Hepatocyte (in vitro differentiated cells): ENCODE results near the gene ASTN2. TPM values are rescaled to one million over a fixed set of nuclear protein-coding genes. Genes with fewer than 3 reads are reported as not detected.

ENCODE experiments used
- DNase-seq: peaks from one replicate; pipeline ENCODE4 v3.0.0-alpha.2; 2016; ENCODE audit warnings: low spot score
- H2AFZ ChIP-seq: fragments of 200-600 bp; sonication (generic); 2 replicates; pipeline ENCODE4 v1.6.0; 2016; ENCODE audit warnings: antibody characterized with exemption, mild to moderate bottlenecking
- H3K27ac ChIP-seq: fragments of 200-600 bp; sonication (generic); 2 replicates; pipeline ENCODE4 v1.5.1; 2016; ENCODE audit warnings: mild to moderate bottlenecking
- H3K27me3 ChIP-seq: fragments of 200-600 bp; sonication (generic); 2 replicates; pipeline ENCODE4 v1.6.1; 2016
- H3K36me3 ChIP-seq: fragments of 200-600 bp; sonication (generic); replicated peaks from 2 replicates; pipeline ENCODE4 v1.5.1; 2016; ENCODE audit warnings: low read depth; ENCODE audit not compliant: insufficient read depth
- H3K4me1 ChIP-seq: fragments of 200-600 bp; sonication (generic); 2 replicates; pipeline ENCODE4 v1.5.1; 2016; ENCODE audit warnings: mild to moderate bottlenecking, moderate library complexity; ENCODE audit not compliant: insufficient read depth
- H3K4me2 ChIP-seq: fragments of 200-600 bp; sonication (generic); 2 replicates; pipeline ENCODE4 v1.6.0; 2016
- H3K4me3 ChIP-seq: fragments of 200-600 bp; sonication (generic); 2 replicates; pipeline ENCODE4 v1.5.1; 2016; ENCODE audit warnings: mild to moderate bottlenecking
- H3K79me2 ChIP-seq: fragments of 200-600 bp; sonication (generic); 2 replicates; pipeline ENCODE4 v1.6.0; 2017; ENCODE audit warnings: mild to moderate bottlenecking
- H3K9me2 ChIP-seq: fragments of 200-600 bp; sonication (generic); replicated peaks from 2 replicates; pipeline ENCODE4 v1.6.0; 2017; ENCODE audit warnings: mild to moderate bottlenecking; ENCODE audit not compliant: insufficient read depth
- H3K9me3 ChIP-seq: fragments of 200-600 bp; sonication (generic); 2 replicates; pipeline ENCODE4 v1.5.1; 2016; ENCODE audit warnings: low read depth, mild to moderate bottlenecking
- H4K20me1 ChIP-seq: fragments of 200-600 bp; sonication (generic); 2 replicates; pipeline ENCODE4 v1.6.0; 2016; ENCODE audit warnings: mild to moderate bottlenecking; ENCODE audit not compliant: insufficient read depth, poor library complexity, severe bottlenecking
- EZH2 ChIP-seq: fragments of 200-600 bp; sonication (generic); IDR thresholded peaks from 2 replicates; pipeline ENCODE4 v1.6.1; 2016; ENCODE audit warnings: antibody characterized with exemption, mild to moderate bottlenecking, borderline replicate concordance
- EZH2phosphoT487 ChIP-seq: fragments of 200-600 bp; sonication (generic); IDR thresholded peaks from one replicate; pipeline ENCODE4 v1.6.1; 2018; ENCODE audit warnings: antibody characterized with exemption, mild to moderate bottlenecking, low read depth, moderate library complexity; ENCODE audit not compliant: unreplicated experiment, severe bottlenecking
- WGBS: methylation state at CpG from one replicate; pipeline ENCODE4 v1.1.6; 2016; ENCODE audit warnings: low lambda C conversion rate; ENCODE audit errors: missing lambda C conversion rate; 5-methylcytosine and 5-hydroxymethylcytosine counted together
- polyA plus RNA-seq: library from polyadenylated mRNA; unstranded; fragments of >200 nt; fragmentation: Nextera tagmentation; extraction: Ambion mirVana; gene quantifications from 2 replicates; pipeline ENCODE4 v1.2.1, GENCODE V29; 2016
- total RNA-seq: library from RNA; depleted of rRNA; stranded (reverse); fragments of >200 nt; gene quantifications from 2 replicates; pipeline ENCODE4 v1.2.3, GENCODE V29; 2014
- TF ChIP-seq, protein P1 (sequence below): fragments of 200-600 bp; sonication (generic); IDR thresholded peaks from 2 replicates; pipeline ENCODE4 v1.5.1; 2016; ENCODE audit warnings: antibody characterized with exemption, mild to moderate bottlenecking; ENCODE audit not compliant: poor library complexity

The ASTN2 gene
- total and polyA plus RNA-seq, 2 experiments from 2014 or later: 6.4 to 8.4 TPM

GRCh38 chr9:117325831-117326230, 89.0 kb downstream of the ASTN2 start:
- H3K27me3 ChIP-seq: peaks cover 10% of the 10 kb centered on the region
- H3K27ac ChIP-seq: no peak overlapping the region
- no peak overlapping the region for H3K4me2 ChIP-seq
- TF ChIP-seq, protein P1, sequence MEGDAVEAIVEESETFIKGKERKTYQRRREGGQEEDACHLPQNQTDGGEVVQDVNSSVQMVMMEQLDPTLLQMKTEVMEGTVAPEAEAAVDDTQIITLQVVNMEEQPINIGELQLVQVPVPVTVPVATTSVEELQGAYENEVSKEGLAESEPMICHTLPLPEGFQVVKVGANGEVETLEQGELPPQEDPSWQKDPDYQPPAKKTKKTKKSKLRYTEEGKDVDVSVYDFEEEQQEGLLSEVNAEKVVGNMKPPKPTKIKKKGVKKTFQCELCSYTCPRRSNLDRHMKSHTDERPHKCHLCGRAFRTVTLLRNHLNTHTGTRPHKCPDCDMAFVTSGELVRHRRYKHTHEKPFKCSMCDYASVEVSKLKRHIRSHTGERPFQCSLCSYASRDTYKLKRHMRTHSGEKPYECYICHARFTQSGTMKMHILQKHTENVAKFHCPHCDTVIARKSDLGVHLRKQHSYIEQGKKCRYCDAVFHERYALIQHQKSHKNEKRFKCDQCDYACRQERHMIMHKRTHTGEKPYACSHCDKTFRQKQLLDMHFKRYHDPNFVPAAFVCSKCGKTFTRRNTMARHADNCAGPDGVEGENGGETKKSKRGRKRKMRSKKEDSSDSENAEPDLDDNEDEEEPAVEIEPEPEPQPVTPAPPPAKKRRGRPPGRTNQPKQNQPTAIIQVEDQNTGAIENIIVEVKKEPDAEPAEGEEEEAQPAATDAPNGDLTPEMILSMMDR: no peak
- no peak for TF ChIP-seq EZH2phosphoT487
- TF ChIP-seq EZH2: no peak
- H3K79me2 ChIP-seq: no peaks in the 10 kb centered on the region
- no peaks in the 10 kb centered on the region for H3K9me3 ChIP-seq
- no peak overlapping the region for H3K4me3 ChIP-seq
- no peak overlapping the region for H2AFZ ChIP-seq
- H3K36me3 ChIP-seq: no peaks in the 10 kb centered on the region
- no peaks in the 10 kb centered on the region for H3K9me2 ChIP-seq
- H4K20me1 ChIP-seq: no peaks in the 10 kb centered on the region
- WGBS: 70% methylated on average over 2 of the region's 2 CpGs
- no peak for DNase-seq
- H3K4me1 ChIP-seq: no peaks in the 10 kb centered on the region

- no peak overlapping the region for H3K4me2 ChIP-seq
- no peak overlapping the region for H3K27ac ChIP-seq
- no peak overlapping the region for H3K4me3 ChIP-seq
- no peaks in the 10 kb centered on the region for H3K9me3 ChIP-seq
- no peaks in the 10 kb centered on the region for H3K4me1 ChIP-seq
- H3K27me3 ChIP-seq: peaks cover 10% of the 10 kb centered on the region
- no peaks in the 10 kb centered on the region for H3K9me2 ChIP-seq
- no peaks in the 10 kb centered on the region for H4K20me1 ChIP-seq
- no peaks in the 10 kb centered on the region for H3K79me2 ChIP-seq
- no peaks in the 10 kb centered on the region for H3K36me3 ChIP-seq
- H2AFZ ChIP-seq: no peak overlapping the region
- WGBS: 37% methylated on average over 3 of the region's 3 CpGs
- no peak for DNase-seq
- TF ChIP-seq EZH2phosphoT487 (no peak), EZH2 (no peak)
- TF ChIP-seq, protein P1: no peak
Measured at GRCh38 chr9:117325110-117325731, 89.6 kb downstream of the ASTN2 start.

DNA sequence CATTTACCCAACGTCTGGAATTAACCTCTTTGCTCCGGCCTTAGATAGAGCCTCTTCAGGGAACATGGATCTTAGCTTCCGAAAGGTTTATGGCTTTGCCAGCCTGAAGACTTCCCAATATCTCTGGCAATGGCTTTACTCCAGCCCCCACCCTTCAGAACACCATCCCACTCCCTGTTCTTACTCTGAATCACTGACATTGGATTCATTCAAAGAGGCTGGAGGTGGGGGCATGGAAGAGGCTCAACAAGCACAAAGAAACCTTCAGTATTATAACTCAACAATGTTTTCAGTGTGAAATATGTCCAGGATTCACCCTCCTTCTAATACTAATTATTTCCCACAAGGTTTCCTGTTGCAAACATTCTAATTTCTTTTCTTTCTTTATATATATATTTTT, 91.5 kb downstream of the ASTN2 start:
- Histone ChIP-seq H3K4me1 (no peaks in the 10 kb centered on the region), H3K79me2 (no peaks in the 10 kb centered on the region), H3K27me3 (peaks cover 10% of the 10 kb centered on the region), H3K9me3 (no peaks in the 10 kb centered on the region), H4K20me1 (no peaks in the 10 kb centered on the region), H3K9me2 (no peaks in the 10 kb centered on the region), H3K36me3 (no peaks in the 10 kb centered on the region), H3K4me2 (no peak overlapping the region), H2AFZ (no peak overlapping the region), H3K4me3 (no peak overlapping the region), H3K27ac (no peak overlapping the region)
- DNase-seq: no peak
- WGBS: 21% methylated on average over 3 of the region's 3 CpGs
- TF ChIP-seq EZH2 (no peak), EZH2phosphoT487 (no peak)
- TF ChIP-seq, protein P1: no peak
